Measurements from ENCODE around the gene CLDN16. TPM values are rescaled to one million over a fixed set of nuclear protein-coding genes. Genes with fewer than 3 reads are reported as not detected.

CLDN16 gene
- total RNA-seq, 1 donor from 2014 or later = not detected

DNA sequence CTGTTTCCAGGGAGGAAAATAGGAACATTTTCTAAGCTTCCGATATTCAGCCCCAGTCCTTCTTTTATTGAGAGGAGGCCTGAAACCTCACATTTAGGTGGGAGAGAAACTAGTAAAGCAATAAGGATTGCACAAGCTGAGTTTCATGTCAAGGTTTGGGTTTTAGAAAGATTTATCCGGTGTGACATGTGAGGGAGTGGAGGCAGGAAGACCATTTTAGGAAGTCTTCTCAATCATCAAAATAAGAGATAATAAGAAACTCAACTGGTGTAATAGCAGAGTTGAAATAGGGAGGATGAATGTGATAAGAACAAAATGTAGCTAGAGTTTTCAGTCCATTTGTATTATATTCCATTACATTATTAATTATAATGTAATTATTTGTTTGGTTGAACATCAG is 27.7 kb upstream of the CLDN16 start:
- intact Hi-C loops (cut with DNase I) = no loop called here
- Histone ChIP-seq H3K36me3 (no peaks in the 10 kb centered on the region), H3K9me3 (no peaks in the 10 kb centered on the region), H3K4me1 (no peaks in the 10 kb centered on the region), H3K27me3 (no peaks in the 10 kb centered on the region), H3K4me3 (no peak overlapping the region), H3K27ac (no peak overlapping the region)
- DNase-seq (ENCODE audit: low spot score in 2 of 2) = no peak
- TF ChIP-seq, protein P1, sequence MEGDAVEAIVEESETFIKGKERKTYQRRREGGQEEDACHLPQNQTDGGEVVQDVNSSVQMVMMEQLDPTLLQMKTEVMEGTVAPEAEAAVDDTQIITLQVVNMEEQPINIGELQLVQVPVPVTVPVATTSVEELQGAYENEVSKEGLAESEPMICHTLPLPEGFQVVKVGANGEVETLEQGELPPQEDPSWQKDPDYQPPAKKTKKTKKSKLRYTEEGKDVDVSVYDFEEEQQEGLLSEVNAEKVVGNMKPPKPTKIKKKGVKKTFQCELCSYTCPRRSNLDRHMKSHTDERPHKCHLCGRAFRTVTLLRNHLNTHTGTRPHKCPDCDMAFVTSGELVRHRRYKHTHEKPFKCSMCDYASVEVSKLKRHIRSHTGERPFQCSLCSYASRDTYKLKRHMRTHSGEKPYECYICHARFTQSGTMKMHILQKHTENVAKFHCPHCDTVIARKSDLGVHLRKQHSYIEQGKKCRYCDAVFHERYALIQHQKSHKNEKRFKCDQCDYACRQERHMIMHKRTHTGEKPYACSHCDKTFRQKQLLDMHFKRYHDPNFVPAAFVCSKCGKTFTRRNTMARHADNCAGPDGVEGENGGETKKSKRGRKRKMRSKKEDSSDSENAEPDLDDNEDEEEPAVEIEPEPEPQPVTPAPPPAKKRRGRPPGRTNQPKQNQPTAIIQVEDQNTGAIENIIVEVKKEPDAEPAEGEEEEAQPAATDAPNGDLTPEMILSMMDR (IDR thresholded peaks at IDR 0.05) = no peak

DNA sequence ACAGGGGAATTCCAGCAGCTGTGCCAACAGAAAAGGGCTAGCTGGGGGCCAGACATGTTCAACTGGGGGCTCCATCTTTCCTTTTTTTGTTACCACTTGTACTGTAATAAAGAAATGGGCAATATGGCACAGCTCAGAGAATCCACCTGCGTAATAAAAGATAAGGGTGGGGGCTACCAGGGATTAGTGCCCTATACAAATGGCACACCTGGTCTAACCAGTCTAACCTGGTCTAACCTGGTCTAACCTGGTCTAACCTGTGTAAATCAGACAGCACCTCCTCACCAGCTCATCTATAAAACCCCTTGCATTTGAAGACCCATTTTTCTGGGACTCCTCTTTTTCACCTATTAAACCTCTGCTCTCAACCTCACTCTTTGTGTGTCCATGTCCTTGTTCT is 26.2 kb upstream of the CLDN16 start:
- Histone ChIP-seq H3K4me3 (no peak overlapping the region), H3K4me1 (no peaks in the 10 kb centered on the region), H3K27me3 (no peaks in the 10 kb centered on the region), H3K27ac (no peak overlapping the region), H3K36me3 (no peaks in the 10 kb centered on the region), H3K9me3 (no peaks in the 10 kb centered on the region)
- TF ChIP-seq, protein P1 (IDR thresholded peaks at IDR 0.05) = no peak
- intact Hi-C loops (cut with DNase I) = no loop called here
- DNase-seq (ENCODE audit: low spot score in 2 of 2) = no peak

DNA sequence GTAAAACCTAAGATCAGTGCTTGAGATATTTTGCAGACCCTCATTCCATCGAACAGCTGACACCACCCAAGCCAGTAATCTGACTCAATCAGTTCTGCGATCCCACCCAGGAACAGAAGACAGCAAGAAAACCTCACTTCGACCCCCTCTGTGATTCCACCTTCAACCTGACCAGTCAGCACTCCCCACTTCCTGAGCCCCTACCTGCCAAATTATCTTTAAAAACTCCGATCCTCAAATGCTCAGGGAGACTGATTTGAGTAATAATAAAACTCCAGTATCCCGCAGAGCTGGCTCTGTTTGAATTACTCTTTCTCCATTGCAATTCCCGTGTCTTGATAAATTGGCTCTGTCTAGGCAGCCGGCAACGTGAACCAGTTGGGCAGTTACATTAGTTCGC is 25.7 kb upstream of the CLDN16 start:
- TF ChIP-seq, protein P1 (IDR thresholded peaks at IDR 0.05) = no peak
- Histone ChIP-seq H3K27me3 (no peaks in the 10 kb centered on the region), H3K4me3 (no peak overlapping the region), H3K4me1 (no peaks in the 10 kb centered on the region), H3K36me3 (no peaks in the 10 kb centered on the region), H3K27ac (no peak overlapping the region), H3K9me3 (no peaks in the 10 kb centered on the region)
- no peak for DNase-seq (ENCODE audit: low spot score in 2 of 2)
- intact Hi-C loops (cut with DNase I) = no loop called here

DNA sequence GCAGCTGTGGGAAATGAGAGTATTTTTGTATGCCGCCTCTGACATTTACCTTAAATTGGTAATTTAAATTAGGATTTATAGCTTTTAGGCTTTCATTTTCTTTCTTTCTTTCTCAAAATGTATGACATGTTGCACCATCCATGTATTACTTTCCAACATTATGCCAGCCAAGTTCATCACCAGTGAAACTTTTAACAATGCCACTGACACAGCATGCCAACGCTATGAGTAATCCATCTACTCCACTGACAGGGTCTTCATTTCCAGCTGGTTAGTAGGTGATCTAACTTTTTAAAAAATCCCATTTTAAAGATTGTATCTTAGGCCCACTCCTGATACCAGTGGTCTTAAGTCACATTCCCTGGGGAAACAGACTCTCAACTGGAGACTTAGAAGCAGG is 21.8 kb upstream of the CLDN16 start:
- Histone ChIP-seq H3K27me3 (no peaks in the 10 kb centered on the region), H3K9me3 (no peaks in the 10 kb centered on the region), H3K4me3 (no peak overlapping the region), H3K27ac (no peak overlapping the region), H3K36me3 (no peaks in the 10 kb centered on the region), H3K4me1 (no peaks in the 10 kb centered on the region)
- TF ChIP-seq, protein P1 (IDR thresholded peaks at IDR 0.05) = no peak
- no peak for DNase-seq (ENCODE audit: low spot score in 2 of 2)
- intact Hi-C loops (cut with DNase I) = no loop called here

DNA sequence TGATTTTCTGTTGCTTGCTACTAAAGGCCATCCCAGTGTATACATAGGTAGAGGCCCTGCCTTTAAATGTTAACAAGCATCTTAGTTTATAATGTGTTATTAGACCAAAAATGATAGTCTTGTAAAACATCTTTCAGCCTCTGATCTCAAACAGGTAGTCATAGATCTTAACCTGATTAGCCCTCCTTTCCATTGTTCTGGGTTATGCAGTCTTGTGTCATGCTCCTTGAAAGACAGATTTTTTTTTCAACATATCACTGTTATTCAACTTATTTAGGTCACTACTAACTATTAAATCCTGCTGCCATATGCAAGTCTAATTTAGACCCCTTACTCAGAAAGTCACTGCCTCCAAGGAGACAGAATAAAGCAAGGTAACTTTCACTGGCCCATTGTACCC is 19.1 kb upstream of the CLDN16 start:
- H3K27me3 ChIP-seq = no peaks in the 10 kb centered on the region
- H3K4me1 ChIP-seq = no peaks in the 10 kb centered on the region
- H3K4me3 ChIP-seq = no peak overlapping the region
- no peak for DNase-seq (ENCODE audit: low spot score in 2 of 2)
- TF ChIP-seq, protein P1 (IDR thresholded peaks at IDR 0.05) = no peak
- H3K27ac ChIP-seq = no peak overlapping the region
- no peaks in the 10 kb centered on the region for H3K36me3 ChIP-seq
- H3K9me3 ChIP-seq = no peaks in the 10 kb centered on the region
- intact Hi-C loops (cut with DNase I) = no loop called here

DNA sequence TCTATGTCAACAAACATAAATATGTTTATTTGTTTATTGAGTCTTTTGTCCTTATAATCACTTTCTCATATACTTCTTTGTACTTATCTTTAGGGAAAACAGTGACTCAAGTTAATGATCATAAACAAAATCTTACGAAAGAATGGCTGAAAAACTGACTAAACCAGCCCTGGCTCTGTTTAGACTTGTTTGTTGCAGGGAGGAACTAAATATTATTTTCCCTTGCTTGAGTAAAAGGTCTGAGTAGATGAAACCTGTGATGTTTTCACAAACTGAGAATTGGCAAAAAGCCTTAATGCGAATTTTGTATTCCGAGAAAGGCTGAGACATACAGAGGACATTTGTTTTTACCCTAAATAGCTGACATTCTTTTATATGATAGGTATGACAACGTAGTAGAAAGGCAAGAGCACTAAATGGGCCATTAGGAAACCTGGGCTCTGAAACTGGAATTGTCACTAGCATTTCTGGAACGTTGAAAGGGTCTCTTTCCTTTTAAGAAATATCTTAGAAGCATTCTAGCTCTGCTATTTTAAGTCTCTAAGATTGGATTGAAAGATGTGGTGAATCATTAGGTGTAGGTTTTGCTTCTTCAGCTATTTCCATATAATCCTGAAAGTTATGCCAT is 18.2 kb upstream of the CLDN16 start:
- DNase-seq (ENCODE audit: low spot score in 2 of 2) = no peak
- Histone ChIP-seq H3K36me3 (no peaks in the 10 kb centered on the region), H3K4me1 (no peaks in the 10 kb centered on the region), H3K4me3 (no peak overlapping the region), H3K27ac (no peak overlapping the region), H3K27me3 (no peaks in the 10 kb centered on the region), H3K9me3 (no peaks in the 10 kb centered on the region)
- TF ChIP-seq, protein P1 (IDR thresholded peaks at IDR 0.05) = no peak
- intact Hi-C loops (cut with DNase I) = no loop called here

All from ascending aorta (tissue), 2 donors.